Neural progenitor cell (in vitro differentiated cells): ENCODE results near the gene RPUSD1.

Experiments
- EZH2 ChIP-seq: fragments of 200-600 bp; sonication (generic); IDR thresholded peaks from 2 replicates; pipeline ENCODE4 v1.6.1; 2017; ENCODE audit warnings: antibody characterized with exemption, mild to moderate bottlenecking, moderate library complexity
- EZH2phosphoT487 ChIP-seq: fragments of 200-600 bp; sonication (generic); IDR thresholded peaks from 2 replicates; pipeline ENCODE4 v1.6.1; 2017; ENCODE audit warnings: antibody characterized with exemption
- TF ChIP-seq, protein P1 (sequence below): fragments of 200-600 bp; sonication (generic); IDR thresholded peaks from 2 replicates; pipeline ENCODE4 v1.5.1; 2017; ENCODE audit warnings: antibody characterized with exemption, mild to moderate bottlenecking

DNA sequence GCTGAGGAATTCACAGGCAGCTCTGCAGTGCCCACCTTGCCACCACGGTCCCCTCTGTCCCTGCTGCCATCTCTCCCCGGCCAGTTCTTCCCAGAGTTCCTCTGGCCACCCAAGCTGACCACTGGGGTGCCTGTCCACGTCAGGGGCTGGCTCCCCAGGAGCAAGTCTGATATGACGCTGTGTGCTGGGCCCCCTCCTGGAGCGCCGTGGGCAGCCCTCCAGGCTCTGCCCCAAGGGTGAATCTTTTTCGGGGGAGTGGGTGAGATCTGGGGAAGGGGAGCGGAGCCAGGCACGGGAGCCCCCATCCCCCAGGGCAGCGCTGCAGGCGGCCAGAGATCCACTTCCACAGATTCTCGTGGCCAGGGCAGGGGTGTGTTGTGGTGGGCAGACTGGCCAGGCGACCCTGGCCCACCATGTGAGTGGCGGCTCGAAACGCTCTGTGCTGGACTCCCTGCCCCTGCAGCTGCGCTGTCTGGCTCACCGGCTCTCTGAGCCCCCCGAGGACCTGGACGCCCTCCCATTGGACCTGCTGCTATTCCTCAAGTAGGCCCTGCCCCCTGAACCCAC, 23.9 kb downstream of the RPUSD1 start:
- TF ChIP-seq, protein P1, sequence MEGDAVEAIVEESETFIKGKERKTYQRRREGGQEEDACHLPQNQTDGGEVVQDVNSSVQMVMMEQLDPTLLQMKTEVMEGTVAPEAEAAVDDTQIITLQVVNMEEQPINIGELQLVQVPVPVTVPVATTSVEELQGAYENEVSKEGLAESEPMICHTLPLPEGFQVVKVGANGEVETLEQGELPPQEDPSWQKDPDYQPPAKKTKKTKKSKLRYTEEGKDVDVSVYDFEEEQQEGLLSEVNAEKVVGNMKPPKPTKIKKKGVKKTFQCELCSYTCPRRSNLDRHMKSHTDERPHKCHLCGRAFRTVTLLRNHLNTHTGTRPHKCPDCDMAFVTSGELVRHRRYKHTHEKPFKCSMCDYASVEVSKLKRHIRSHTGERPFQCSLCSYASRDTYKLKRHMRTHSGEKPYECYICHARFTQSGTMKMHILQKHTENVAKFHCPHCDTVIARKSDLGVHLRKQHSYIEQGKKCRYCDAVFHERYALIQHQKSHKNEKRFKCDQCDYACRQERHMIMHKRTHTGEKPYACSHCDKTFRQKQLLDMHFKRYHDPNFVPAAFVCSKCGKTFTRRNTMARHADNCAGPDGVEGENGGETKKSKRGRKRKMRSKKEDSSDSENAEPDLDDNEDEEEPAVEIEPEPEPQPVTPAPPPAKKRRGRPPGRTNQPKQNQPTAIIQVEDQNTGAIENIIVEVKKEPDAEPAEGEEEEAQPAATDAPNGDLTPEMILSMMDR: no peak
- TF ChIP-seq EZH2 (no peak), EZH2phosphoT487 (no peak)
